Dedifferentiated amniotic fluid mesenchymal stem cell (primary cell): Measurements from ENCODE around the gene HSPB7.
"Not testable (repeated sequence)": the region's sequence is repeated elsewhere in the genome, so short reads cannot be mapped to it uniquely, and the experiment has no call there.

ENCODE experiments used
- DNase-seq: peaks from one replicate; pipeline ENCODE4 v3.0.0-alpha.2; 2016; ENCODE audit errors: extremely low spot score

HSPB7 gene

GRCh38 chr1:16022393-16022792, 4.5 kb upstream of the HSPB7 start:
- no peak for DNase-seq

- DNase-seq = no peak
These were observed 3.8 kb upstream of the HSPB7 start, which contains the start of gene CLCNKA for GRCh38 chr1:16021681-16022080. TSS of gene CLCNKA (plus strand) at chr1:16022036. CDS start at chr1:16022620, 584 bp downstream.

GRCh38 chr1:16020878-16021277, 3.0 kb upstream of the HSPB7 start:
- DNase-seq = not testable (repeated sequence)

- DNase-seq = no peak
These were observed 2.5 kb upstream of the HSPB7 start for GRCh38 chr1:16020325-16020724.

GRCh38 chr1:16019644-16020277, 1.9 kb upstream of the HSPB7 start:
- DNase-seq = no peak

GRCh38 chr1:16018749-16019643, 1.2 kb upstream of the HSPB7 start:
- no peak for DNase-seq

- DNase-seq = no peak
These were observed 465 bp upstream of the HSPB7 start for GRCh38 chr1:16018308-16018707.

GRCh38 chr1:16017076-16017460, 775 bp downstream of the HSPB7 start:
- no peak for DNase-seq

- DNase-seq = no peak
These were observed 1.6 kb downstream of the HSPB7 start for GRCh38 chr1:16015960-16016901.

- DNase-seq = no peak
These were observed 2.4 kb downstream of the HSPB7 start for GRCh38 chr1:16015491-16015890.

GRCh38 chr1:16014509-16015482, 3.0 kb downstream of the HSPB7 start:
- DNase-seq = no peak

GRCh38 chr1:16013908-16014258, 4.0 kb downstream of the HSPB7 start:
- DNase-seq = no peak

GRCh38 chr1:16013220-16013907, 4.5 kb downstream of the HSPB7 start:
- DNase-seq = peak; percentile 30

- no peak for DNase-seq
These were observed 5.1 kb downstream of the HSPB7 start for GRCh38 chr1:16012590-16013219.

- DNase-seq = no peak
These were observed 5.8 kb downstream of the HSPB7 start for GRCh38 chr1:16011936-16012589.

GRCh38 chr1:16010837-16011236, 7.0 kb downstream of the HSPB7 start:
- DNase-seq = no peak

GRCh38 chr1:16009678-16010077, 8.2 kb downstream of the HSPB7 start:
- no peak for DNase-seq

- peak; percentile 63 for DNase-seq
These were observed 8.8 kb downstream of the HSPB7 start for GRCh38 chr1:16009030-16009460.

- DNase-seq = no peak
These were observed 10.0 kb downstream of the HSPB7 start for GRCh38 chr1:16007671-16008341.
